IMR-90 (cell line): ENCODE results near the gene EAF2. TPM values are rescaled to one million over a fixed set of nuclear protein-coding genes. Genes with fewer than 3 reads are reported as not detected.

Experiments used
- ATAC-seq: fragments of 200-7000 bp; cut with Tn5 transposase; 2 replicates; pipeline ENCODE4 v1.9.1; 2020; ENCODE audit warnings: low read depth, mild to moderate bottlenecking, moderate library complexity
- BruUV-seq: library from RNA; stranded (reverse); fragments of 400-500 nt; replicated peaks from 2 replicates; lab custom pipeline; 2021; lab: Mats Ljungman, UMichigan
- CTCF ChIA-PET: fragments of 300-600 bp; formaldehyde crosslinking; extraction: SDS; loops from one replicate; lab custom pipeline; 2021; ENCODE audit warnings: antibody characterized with exemption; lab: Yijun Ruan, JAX
- POLR2A ChIA-PET: fragments of 300-600 bp; sonication (Branson Sonifier 250); formaldehyde crosslinking; loops from one replicate; lab custom pipeline; 2022; ENCODE audit warnings: antibody characterized with exemption; ENCODE audit not compliant: unreplicated experiment; lab: Charles Lee
- DNase-seq: peaks from one replicate; pipeline ENCODE4 v3.0.0; 2013
- H2AFZ ChIP-seq: replicated peaks from 2 replicates; pipeline ENCODE3; 2013; ENCODE audit warnings: low read length, mild to moderate bottlenecking; ENCODE audit not compliant: poor library complexity
- H2AK5ac ChIP-seq: 2 replicates; pipeline ENCODE4 v1.6.1; 2013; ENCODE audit warnings: low read depth, low read length, inconsistent platforms
- H2AK9ac ChIP-seq: replicated peaks from 2 replicates; pipeline ENCODE3; 2013; ENCODE audit warnings: mild to moderate bottlenecking, low read depth, low read length, moderate library complexity; ENCODE audit not compliant: poor library complexity
- H2BK120ac ChIP-seq: 2 replicates; pipeline ENCODE4 v1.6.1; 2013; ENCODE audit warnings: low read depth, low read length, inconsistent platforms
- H2BK15ac ChIP-seq: 3 replicates; pipeline ENCODE4 v1.6.1; 2013; ENCODE audit warnings: low read depth, low read length, inconsistent platforms
- H2BK20ac ChIP-seq: 2 replicates; pipeline ENCODE4 v1.6.1; 2013; ENCODE audit warnings: low read depth, mild to moderate bottlenecking, inconsistent platforms, low read length, moderate library complexity
- H2BK5ac ChIP-seq: 2 replicates; pipeline ENCODE4 v1.6.1; 2013; ENCODE audit warnings: mild to moderate bottlenecking, low read depth, low read length, inconsistent platforms; ENCODE audit not compliant: poor library complexity, severe bottlenecking
- H3K14ac ChIP-seq: replicated peaks from 2 replicates; pipeline ENCODE4 v1.6.1; 2013; ENCODE audit warnings: low read depth, low read length, inconsistent platforms
- H3K18ac ChIP-seq: 2 replicates; pipeline ENCODE4 v1.6.1; 2013; ENCODE audit warnings: low read depth, low read length, control low read depth
- H3K23ac ChIP-seq: 2 replicates; pipeline ENCODE4 v1.6.1; 2013; ENCODE audit warnings: low read depth, low read length, inconsistent platforms
- H3K27ac ChIP-seq: 2 replicates; pipeline ENCODE4 v1.5.1; 2013; ENCODE audit warnings: mild to moderate bottlenecking, control low read depth, low read length; ENCODE audit not compliant: insufficient read depth
- H3K27me3 ChIP-seq: 2 replicates; pipeline ENCODE4 v1.6.1; 2013; ENCODE audit warnings: low read length; ENCODE audit not compliant: control insufficient read depth, insufficient read depth
- H3K36me3 ChIP-seq: 2 replicates; pipeline ENCODE4 v1.6.1; 2013; ENCODE audit warnings: low read length, mixed read lengths; ENCODE audit not compliant: control insufficient read depth, insufficient read depth
- H3K4ac ChIP-seq: 2 replicates; pipeline ENCODE4 v1.6.1; 2013; ENCODE audit warnings: low read depth, low read length, inconsistent platforms
- H3K4me1 ChIP-seq: 2 replicates; pipeline ENCODE4 v1.6.1; 2013; ENCODE audit warnings: low read length, mixed read lengths; ENCODE audit not compliant: control insufficient read depth, insufficient read depth
- H3K4me2 ChIP-seq: 2 replicates; pipeline ENCODE4 v1.6.1; 2013; ENCODE audit warnings: low read depth, mild to moderate bottlenecking, control low read depth, low read length, moderate library complexity
- H3K4me3 ChIP-seq: 2 replicates; pipeline ENCODE4 v1.5.1; 2013; ENCODE audit warnings: low read depth, mild to moderate bottlenecking, control low read depth, low read length, moderate library complexity; ENCODE audit not compliant: insufficient read depth
- H3K56ac ChIP-seq: 2 replicates; pipeline ENCODE4 v1.6.1; 2013; ENCODE audit warnings: low read length, inconsistent platforms; ENCODE audit not compliant: insufficient read depth; ENCODE audit errors: extremely low read depth
- H3K79me1 ChIP-seq, 2 experiments: 2 replicates each; pipeline ENCODE4 v1.6.1; 2013; ENCODE audit warnings: low read length in 2 of 2, inconsistent platforms in 1 of 2, low read depth in 1 of 2
- H3K9ac ChIP-seq: 2 replicates; pipeline ENCODE4 v1.6.1; 2013; ENCODE audit warnings: low read depth, low read length, control low read depth
- H3K9me1 ChIP-seq: 2 replicates; pipeline ENCODE4 v1.6.1; 2013; ENCODE audit warnings: low read length, inconsistent platforms; ENCODE audit not compliant: insufficient read depth
- H3K9me3 ChIP-seq: 2 replicates; pipeline ENCODE4 v1.6.1; 2013; ENCODE audit warnings: low read length; ENCODE audit not compliant: control insufficient read depth, insufficient read depth
- H4K20me1 ChIP-seq: 2 replicates; pipeline ENCODE4 v1.6.1; 2013; ENCODE audit warnings: low read length, inconsistent platforms; ENCODE audit not compliant: insufficient read depth
- H4K5ac ChIP-seq: 2 replicates; pipeline ENCODE4 v1.6.1; 2013; ENCODE audit warnings: mild to moderate bottlenecking, low read depth, low read length, control low read depth
- H4K8ac ChIP-seq, 2 experiments: 2 replicates each; pipeline ENCODE4 v1.6.1; 2013; ENCODE audit warnings: low read depth in 2 of 2, low read length in 2 of 2, control low read depth in 1 of 2, inconsistent platforms in 1 of 2
- H4K91ac ChIP-seq: 2 replicates; pipeline ENCODE4 v1.6.1; 2013; ENCODE audit warnings: low read depth, low read length, inconsistent platforms; ENCODE audit not compliant: insufficient read depth
- BHLHE40 ChIP-seq: fragments of 150-350 bp; IDR thresholded peaks from 2 replicates; pipeline ENCODE4 v1.6.1; 2016; ENCODE audit warnings: mild to moderate bottlenecking, low read depth, low read length
- CEBPB ChIP-seq: IDR thresholded peaks from 2 replicates; pipeline ENCODE4 v1.6.1; 2012; ENCODE audit warnings: low read depth, low read length, improper control_type of control experiment
- CHD1 ChIP-seq: IDR thresholded peaks from 2 replicates; pipeline ENCODE4 v1.6.1; 2012; ENCODE audit warnings: low read depth, low read length, improper control_type of control experiment
- ELK1 ChIP-seq: fragments of 150-350 bp; IDR thresholded peaks from 2 replicates; pipeline ENCODE4 v1.6.1; 2016; ENCODE audit warnings: low read depth, mild to moderate bottlenecking, low read length, moderate library complexity, borderline replicate concordance
- FOS ChIP-seq: fragments of 150-350 bp; IDR thresholded peaks from 2 replicates; pipeline ENCODE4 v1.6.1; 2016; ENCODE audit warnings: low read depth, low read length
- MAFK ChIP-seq: IDR thresholded peaks from 2 replicates; pipeline ENCODE4 v1.6.1; 2012; ENCODE audit warnings: low read depth, low read length, improper control_type of control experiment
- MAZ ChIP-seq: IDR thresholded peaks from 2 replicates; pipeline ENCODE4 v1.6.1; 2012; ENCODE audit warnings: low read depth, mild to moderate bottlenecking, low read length, improper control_type of control experiment, moderate library complexity, borderline replicate concordance
- MXI1 ChIP-seq: IDR thresholded peaks from 2 replicates; pipeline ENCODE4 v1.6.1; 2012; ENCODE audit warnings: low read depth, mild to moderate bottlenecking, low read length, moderate library complexity, borderline replicate concordance
- NFE2L2 ChIP-seq: fragments of 150-350 bp; IDR thresholded peaks from 2 replicates; pipeline ENCODE4 v1.6.1; 2016; ENCODE audit warnings: low read depth, mild to moderate bottlenecking, low read length
- RCOR1 ChIP-seq: IDR thresholded peaks from 2 replicates; pipeline ENCODE4 v1.6.1; 2012; ENCODE audit warnings: mild to moderate bottlenecking, low read length, improper control_type of control experiment; ENCODE audit not compliant: insufficient replicate concordance
- SMC3 ChIP-seq: fragments of 150-350 bp; IDR thresholded peaks from 2 replicates; pipeline ENCODE4 v1.6.1; 2016; ENCODE audit warnings: low read depth, mild to moderate bottlenecking, antibody characterized with exemption, low read length, moderate library complexity
- WGBS, 2 experiments: methylation state at CpG; one replicate each; pipeline versions ENCODE4 v1.1.5 to v1.1.7; 2013; ENCODE audit warnings: missing lambda C conversion rate in 2 of 2; ENCODE audit not compliant: insufficient read length in 1 of 2; ENCODE audit errors: extremely low coverage in 2 of 2; 5-methylcytosine and 5-hydroxymethylcytosine counted together
- dilution Hi-C: fragments of 300-500 bp; cut with HindIII; formaldehyde crosslinking; loops from one replicate; pipeline ENCODE4 v1.14.3; 2018; ENCODE audit warnings: low sequenced_read_pairs; ENCODE audit not compliant: unreplicated experiment
- in situ Hi-C: fragments of 300-500 bp; cut with MboI; formaldehyde crosslinking; loops from 3 replicates; pipeline ENCODE4 v1.14.3; 2019; ENCODE audit warnings: low sequenced_read_pairs, inconsistent platforms, mixed read lengths
- intact Hi-C: fragments of 100-400 bp; cut with micrococcal nuclease; formaldehyde crosslinking; loops from 2 replicates; pipeline ENCODE4 v1.10.0; 2022
- polyA plus RNA-seq, 3 experiments: library from polyadenylated mRNA; depleted of rRNA; stranded (reverse); fragments of >200 nt; gene quantifications; 2 replicates each; pipeline ENCODE4 v1.2.3, GENCODE V29; 2012; ENCODE audit warnings: low replicate concordance in 1 of 3
- total RNA-seq: library from RNA; depleted of rRNA; stranded (reverse); fragments of >200 nt; gene quantifications from 2 replicates; pipeline ENCODE4 v1.2.3, GENCODE V29; 2012
- TF ChIP-seq, protein P1 (sequence below): fragments of 150-350 bp; IDR thresholded peaks from 2 replicates; pipeline ENCODE4 v1.6.1; 2017; ENCODE audit warnings: mild to moderate bottlenecking, antibody characterized with exemption, low read length, low read depth
- TF ChIP-seq, protein P2 (sequence below): conservative IDR thresholded peaks from 2 replicates; pipeline ENCODE4 v1.5.1; 2012; ENCODE audit warnings: mild to moderate bottlenecking, low read depth, low read length, improper control_type of control experiment

Gene EAF2
- total and polyA plus RNA-seq, 2 of the 4 experiments (the other 2 are of a cell fraction) = 2.2 to 2.3 TPM

- Histone ChIP-seq H3K4me2 (no peak overlapping the region), H3K4me1 (no peaks in the 10 kb centered on the region), H4K20me1 (no peaks in the 10 kb centered on the region), H3K9ac (no peak overlapping the region), H2BK15ac (no peak overlapping the region), H3K4ac (no peak overlapping the region), H3K18ac (no peak overlapping the region), H2AFZ (no peak overlapping the region), H4K8ac (no peak overlapping the region), H3K9me1 (no peaks in the 10 kb centered on the region), H3K23ac (no peak overlapping the region), H3K27ac (no peak overlapping the region), H2BK5ac (no peak overlapping the region), H2BK20ac (no peak overlapping the region), H3K27me3 (no peaks in the 10 kb centered on the region), H4K5ac (no peak overlapping the region), H3K79me1 (no peaks in the 10 kb centered on the region), H3K9me3 (no peaks in the 10 kb centered on the region), H3K36me3 (no peaks in the 10 kb centered on the region), H2BK120ac (no peak overlapping the region), H2AK9ac (no peak overlapping the region), H4K91ac (no peak overlapping the region), H3K14ac (no peak overlapping the region), H3K4me3 (no peak overlapping the region), H3K56ac (no peak overlapping the region), H2AK5ac (no peak overlapping the region)
- WGBS, 2 experiments = no CpG with 5 or more reads among the region's 1 CpG
- TF ChIP-seq RCOR1 (no peak), MAZ (no peak), SMC3 (no peak), NFE2L2 (no peak), CHD1 (no peak), CEBPB (no peak), MAFK (no peak), BHLHE40 (no peak), ELK1 (no peak), MXI1 (no peak), FOS (no peak)
- TF ChIP-seq, protein P1, sequence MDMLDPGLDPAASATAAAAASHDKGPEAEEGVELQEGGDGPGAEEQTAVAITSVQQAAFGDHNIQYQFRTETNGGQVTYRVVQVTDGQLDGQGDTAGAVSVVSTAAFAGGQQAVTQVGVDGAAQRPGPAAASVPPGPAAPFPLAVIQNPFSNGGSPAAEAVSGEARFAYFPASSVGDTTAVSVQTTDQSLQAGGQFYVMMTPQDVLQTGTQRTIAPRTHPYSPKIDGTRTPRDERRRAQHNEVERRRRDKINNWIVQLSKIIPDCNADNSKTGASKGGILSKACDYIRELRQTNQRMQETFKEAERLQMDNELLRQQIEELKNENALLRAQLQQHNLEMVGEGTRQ = no peak
- TF ChIP-seq, protein P2, sequence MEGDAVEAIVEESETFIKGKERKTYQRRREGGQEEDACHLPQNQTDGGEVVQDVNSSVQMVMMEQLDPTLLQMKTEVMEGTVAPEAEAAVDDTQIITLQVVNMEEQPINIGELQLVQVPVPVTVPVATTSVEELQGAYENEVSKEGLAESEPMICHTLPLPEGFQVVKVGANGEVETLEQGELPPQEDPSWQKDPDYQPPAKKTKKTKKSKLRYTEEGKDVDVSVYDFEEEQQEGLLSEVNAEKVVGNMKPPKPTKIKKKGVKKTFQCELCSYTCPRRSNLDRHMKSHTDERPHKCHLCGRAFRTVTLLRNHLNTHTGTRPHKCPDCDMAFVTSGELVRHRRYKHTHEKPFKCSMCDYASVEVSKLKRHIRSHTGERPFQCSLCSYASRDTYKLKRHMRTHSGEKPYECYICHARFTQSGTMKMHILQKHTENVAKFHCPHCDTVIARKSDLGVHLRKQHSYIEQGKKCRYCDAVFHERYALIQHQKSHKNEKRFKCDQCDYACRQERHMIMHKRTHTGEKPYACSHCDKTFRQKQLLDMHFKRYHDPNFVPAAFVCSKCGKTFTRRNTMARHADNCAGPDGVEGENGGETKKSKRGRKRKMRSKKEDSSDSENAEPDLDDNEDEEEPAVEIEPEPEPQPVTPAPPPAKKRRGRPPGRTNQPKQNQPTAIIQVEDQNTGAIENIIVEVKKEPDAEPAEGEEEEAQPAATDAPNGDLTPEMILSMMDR = no peak
- in situ Hi-C loops = no loop called here
- ATAC-seq (no peak), DNase-seq (no peak)
- BruUV-seq = no TSS peak
- intact Hi-C loops = no loop called here
- ChIA-PET CTCF (no interaction called here), POLR2A (no interaction called here)
- dilution Hi-C loops = no loop called here
Measured at GRCh38 chr3:121895121-121895520, 60.1 kb downstream of the EAF2 start.
